Type B pancreatic cell (in vitro differentiated cells): ENCODE measurements around the gene TSPAN1. TPM values are rescaled to one million over a fixed set of nuclear protein-coding genes. Genes with fewer than 3 reads are reported as not detected.
"Not testable (repeated sequence)": the region's sequence is repeated elsewhere in the genome, so short reads cannot be mapped to it uniquely, and the experiment has no call there.

Experiments used
- DNase-seq: peaks from one replicate; pipeline ENCODE4 v3.0.0; 2021; ENCODE audit warnings: mixed read lengths; ENCODE audit not compliant: unreplicated experiment; ENCODE audit errors: extremely low spot score
- H3K27ac Mint-ChIP-seq: 2 replicates; pipeline ENCODE4 v1.8.0; 2021; ENCODE audit warnings: mild to moderate bottlenecking, mixed read lengths
- H3K27me3 Mint-ChIP-seq: 2 replicates; pipeline ENCODE4 v1.8.0; 2021; ENCODE audit warnings: mixed read lengths
- H3K36me3 Mint-ChIP-seq: 2 replicates; pipeline ENCODE4 v1.8.0; 2021; ENCODE audit warnings: mixed read lengths
- H3K4me1 Mint-ChIP-seq: one replicate; pipeline ENCODE4 v1.8.0; 2021; ENCODE audit warnings: mixed read lengths; ENCODE audit not compliant: unreplicated experiment
- H3K4me3 Mint-ChIP-seq: 2 replicates; pipeline ENCODE4 v1.8.0; 2021; ENCODE audit warnings: mild to moderate bottlenecking, mixed read lengths
- H3K9me3 Mint-ChIP-seq: 2 replicates; pipeline ENCODE4 v1.8.0; 2021; ENCODE audit warnings: mixed read lengths
- total RNA-seq: library from RNA; stranded (reverse); gene quantifications from 2 replicates; pipeline ENCODE4 v1.2.1, GENCODE V29; 2021; ENCODE audit warnings: low replicate concordance
- TF ChIP-seq, protein P1 (sequence below): fragments of 200-600 bp; sonication (generic); conservative IDR thresholded peaks from 2 replicates; pipeline ENCODE4 v1.5.0; 2021; ENCODE audit warnings: antibody characterized with exemption, mild to moderate bottlenecking

The TSPAN1 gene
- total RNA-seq, 1 donor from 2014 or later: 27.6 TPM

GRCh38 chr1:46218443-46218842 is 43.6 kb downstream of the TSPAN1 start:
- no peaks in the 10 kb centered on the region for H3K9me3 Mint-ChIP-seq
- peaks cover 10% of the 10 kb centered on the region for H3K4me1 Mint-ChIP-seq
- H3K27me3 Mint-ChIP-seq: no peaks in the 10 kb centered on the region
- H3K4me3 Mint-ChIP-seq: no peak overlapping the region
- no peak for DNase-seq
- peak overlapping the region; percentile 65 for H3K27ac Mint-ChIP-seq
- no peaks in the 10 kb centered on the region for H3K36me3 Mint-ChIP-seq
- TF ChIP-seq, protein P1, sequence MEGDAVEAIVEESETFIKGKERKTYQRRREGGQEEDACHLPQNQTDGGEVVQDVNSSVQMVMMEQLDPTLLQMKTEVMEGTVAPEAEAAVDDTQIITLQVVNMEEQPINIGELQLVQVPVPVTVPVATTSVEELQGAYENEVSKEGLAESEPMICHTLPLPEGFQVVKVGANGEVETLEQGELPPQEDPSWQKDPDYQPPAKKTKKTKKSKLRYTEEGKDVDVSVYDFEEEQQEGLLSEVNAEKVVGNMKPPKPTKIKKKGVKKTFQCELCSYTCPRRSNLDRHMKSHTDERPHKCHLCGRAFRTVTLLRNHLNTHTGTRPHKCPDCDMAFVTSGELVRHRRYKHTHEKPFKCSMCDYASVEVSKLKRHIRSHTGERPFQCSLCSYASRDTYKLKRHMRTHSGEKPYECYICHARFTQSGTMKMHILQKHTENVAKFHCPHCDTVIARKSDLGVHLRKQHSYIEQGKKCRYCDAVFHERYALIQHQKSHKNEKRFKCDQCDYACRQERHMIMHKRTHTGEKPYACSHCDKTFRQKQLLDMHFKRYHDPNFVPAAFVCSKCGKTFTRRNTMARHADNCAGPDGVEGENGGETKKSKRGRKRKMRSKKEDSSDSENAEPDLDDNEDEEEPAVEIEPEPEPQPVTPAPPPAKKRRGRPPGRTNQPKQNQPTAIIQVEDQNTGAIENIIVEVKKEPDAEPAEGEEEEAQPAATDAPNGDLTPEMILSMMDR: no peak

DNA sequence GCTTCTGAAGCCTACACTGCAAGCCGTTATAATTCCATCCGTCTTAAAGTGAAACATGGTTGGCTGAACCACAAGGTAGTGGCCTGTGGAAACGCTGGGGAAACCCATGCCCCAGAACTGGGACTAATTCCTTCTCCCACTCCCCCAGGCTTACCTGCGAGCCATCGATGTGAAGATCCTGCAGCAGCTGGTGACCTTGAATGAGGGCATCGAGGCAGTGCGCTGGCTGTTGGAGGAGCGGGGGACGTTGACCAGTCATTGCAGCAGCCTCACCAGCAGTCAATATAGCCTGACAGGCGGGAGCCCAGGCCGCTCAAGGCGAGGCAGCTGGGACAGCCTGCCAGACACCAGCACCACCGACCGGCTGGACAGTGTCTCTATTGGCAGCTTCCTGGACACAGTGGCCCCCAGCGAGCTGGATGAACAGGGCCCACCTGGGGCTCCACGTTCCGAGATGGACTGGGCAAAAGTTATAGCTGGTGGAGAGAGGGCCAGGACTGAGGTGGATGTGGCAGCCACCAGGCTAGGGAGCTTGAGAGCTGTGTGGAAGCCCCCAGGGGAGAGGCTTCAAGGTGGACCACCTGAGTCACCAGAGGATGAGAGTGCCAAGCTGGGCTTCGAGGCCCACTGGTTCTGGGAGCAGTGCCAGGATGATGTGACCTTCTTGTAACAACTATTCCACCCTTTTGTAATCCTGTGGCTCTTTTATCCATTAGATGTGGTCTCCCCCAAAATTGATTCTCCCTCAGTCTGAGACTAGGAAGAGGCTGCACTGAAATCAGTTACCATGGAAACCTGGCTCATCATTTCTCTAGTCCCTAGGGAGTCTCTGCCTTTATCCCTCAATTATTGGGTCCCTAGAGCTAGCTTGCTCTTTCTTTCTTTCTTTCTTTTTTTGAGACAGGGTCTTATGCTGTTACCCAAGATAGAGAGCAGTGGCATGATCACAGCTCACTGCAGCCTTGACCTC is 44.9 kb downstream of the TSPAN1 start:
- Mint-ChIP-seq H3K27me3 (no peaks in the 10 kb centered on the region), H3K27ac (no peak overlapping the region), H3K36me3 (no peaks in the 10 kb centered on the region), H3K9me3 (no peaks in the 10 kb centered on the region), H3K4me3 (no peak overlapping the region), H3K4me1 (peaks cover 15% of the 10 kb centered on the region)
- TF ChIP-seq, protein P1: no peak
- no peak for DNase-seq

- H3K4me3 Mint-ChIP-seq: no peak overlapping the region
- H3K9me3 Mint-ChIP-seq: no peaks in the 10 kb centered on the region
- DNase-seq: no peak
- peaks cover 15% of the 10 kb centered on the region for H3K4me1 Mint-ChIP-seq
- TF ChIP-seq, protein P1: no peak
- H3K36me3 Mint-ChIP-seq: no peaks in the 10 kb centered on the region
- H3K27ac Mint-ChIP-seq: no peak overlapping the region
- no peaks in the 10 kb centered on the region for H3K27me3 Mint-ChIP-seq
Observed at GRCh38 chr1:46220808-46221207, 45.9 kb downstream of the TSPAN1 start.

DNA sequence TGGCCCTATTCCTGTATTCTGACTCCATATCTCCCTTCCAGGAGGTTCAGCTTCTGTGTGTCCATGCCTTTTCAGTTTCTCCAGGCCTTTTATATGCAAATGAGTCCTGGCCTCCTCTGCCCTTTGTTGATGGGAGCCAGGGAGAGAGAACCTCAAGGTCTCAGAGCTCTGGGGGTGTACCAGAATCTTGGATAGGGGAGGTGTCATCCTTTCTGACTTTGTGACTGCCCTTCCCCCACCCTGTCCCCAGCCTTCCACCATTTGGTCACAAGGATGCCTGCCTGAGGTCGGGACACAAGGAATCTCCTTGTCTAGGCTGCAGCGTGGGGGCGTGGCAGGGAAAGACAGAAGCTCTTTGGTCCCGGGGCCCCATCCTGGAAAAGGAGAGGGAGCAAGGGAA is 46.9 kb downstream of the TSPAN1 start:
- DNase-seq: no peak
- Mint-ChIP-seq H3K9me3 (no peaks in the 10 kb centered on the region), H3K27me3 (no peaks in the 10 kb centered on the region), H3K4me1 (peaks cover 15% of the 10 kb centered on the region), H3K4me3 (no peak overlapping the region), H3K36me3 (no peaks in the 10 kb centered on the region), H3K27ac (no peak overlapping the region)
- TF ChIP-seq, protein P1: no peak

DNA sequence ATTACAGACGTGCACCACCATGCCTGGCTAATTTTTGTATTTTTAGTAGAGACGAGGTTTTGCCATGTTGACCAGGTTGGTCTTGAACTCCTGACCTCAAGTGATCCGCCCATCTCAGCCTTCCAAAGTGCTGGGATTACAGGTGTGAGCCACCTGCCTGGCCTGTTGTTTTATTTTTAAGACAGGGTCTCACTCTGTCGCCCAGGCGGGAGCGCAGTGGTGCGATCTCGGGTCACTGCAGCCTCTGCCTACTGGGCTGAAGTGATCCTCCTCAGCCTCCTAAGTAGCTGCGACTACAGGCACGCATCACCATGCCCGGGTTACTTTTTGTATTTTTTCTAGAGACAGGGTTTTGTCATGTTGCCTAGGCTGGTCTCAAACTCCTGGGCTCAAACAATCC is 48.2 kb downstream of the TSPAN1 start:
- not testable (repeated sequence) for H3K9me3 Mint-ChIP-seq, H3K36me3 Mint-ChIP-seq, H3K27me3 Mint-ChIP-seq, H3K4me3 Mint-ChIP-seq, DNase-seq, H3K27ac Mint-ChIP-seq
- H3K4me1 Mint-ChIP-seq: peaks cover 15% of the 10 kb centered on the region

GRCh38 chr1:46223472-46223943 is 48.6 kb downstream of the TSPAN1 start:
- no peaks in the 10 kb centered on the region for H3K9me3 Mint-ChIP-seq
- no peaks in the 10 kb centered on the region for H3K36me3 Mint-ChIP-seq
- H3K4me3 Mint-ChIP-seq: no peak overlapping the region
- peaks cover 15% of the 10 kb centered on the region for H3K4me1 Mint-ChIP-seq
- H3K27ac Mint-ChIP-seq: no peak overlapping the region
- TF ChIP-seq, protein P1: peak; percentile 95
- DNase-seq: no peak
- H3K27me3 Mint-ChIP-seq: no peaks in the 10 kb centered on the region
